ENCODE results near the gene PPP1R9B. TPM values are rescaled to one million over a fixed set of nuclear protein-coding genes. Genes with fewer than 3 reads are reported as not detected.

Gene PPP1R9B
- total RNA-seq, 1 donor from 2014 or later: 16.6 TPM

GRCh38 chr17:50196036-50196435 lies 45.6 kb upstream of the PPP1R9B start:
- no peak for FAIRE-seq

DNA sequence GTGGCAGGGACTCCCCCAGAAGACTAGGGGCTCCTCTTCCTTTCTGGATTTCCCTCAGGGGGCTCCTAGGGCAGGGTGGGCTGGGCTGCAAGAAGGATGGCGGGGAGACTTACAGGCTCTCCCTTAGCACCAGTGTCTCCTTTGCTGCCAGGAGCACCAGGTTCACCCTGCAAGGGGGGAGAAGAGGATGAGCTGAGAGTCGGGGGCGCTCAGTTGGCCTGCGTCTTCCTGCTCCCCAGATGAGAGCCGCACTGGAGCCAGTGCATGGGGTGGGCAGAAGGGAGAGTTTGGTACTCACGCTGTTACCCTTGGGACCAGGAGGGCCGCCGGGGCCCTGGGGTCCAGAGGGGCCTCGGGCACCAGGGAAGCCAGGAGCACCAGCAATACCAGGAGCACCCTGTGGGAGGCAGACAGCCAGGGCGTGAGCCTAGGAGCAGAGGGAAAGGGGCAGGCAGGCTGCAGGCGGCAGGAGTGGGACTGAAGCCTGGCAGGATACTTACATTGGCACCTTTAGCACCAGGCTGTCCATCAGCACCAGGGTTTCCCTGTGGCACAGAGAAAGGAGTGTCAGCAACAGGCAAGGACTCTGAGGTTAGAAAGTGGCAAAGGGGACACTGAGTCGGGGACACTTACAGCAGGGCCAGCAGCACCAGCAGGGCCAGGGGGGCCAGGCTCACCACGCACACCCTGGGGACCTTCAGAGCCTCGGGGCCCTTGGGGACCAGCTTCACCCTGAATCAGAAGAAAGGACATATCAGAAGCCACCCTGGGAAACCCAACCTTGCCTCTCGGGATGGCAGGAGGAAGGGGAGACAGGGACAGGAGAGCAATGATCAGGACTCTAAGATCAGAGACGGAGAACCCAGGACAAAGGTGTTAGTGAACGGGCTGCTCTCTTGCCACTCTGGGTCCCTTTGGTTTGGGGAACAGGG lies 44.7 kb upstream of the PPP1R9B start:
- no peaks in the 10 kb centered on the region for H3K27me3 ChIP-seq (ENCODE audit: control insufficient read depth, insufficient read depth, low read length)
- peaks cover 36% of the 10 kb centered on the region for H3K36me3 ChIP-seq (ENCODE audit: control insufficient read depth, insufficient read depth, low read length)
- no peak for DNase-seq (ENCODE audit: low read depth)
- FAIRE-seq: no peak
- TF ChIP-seq, protein P1, sequence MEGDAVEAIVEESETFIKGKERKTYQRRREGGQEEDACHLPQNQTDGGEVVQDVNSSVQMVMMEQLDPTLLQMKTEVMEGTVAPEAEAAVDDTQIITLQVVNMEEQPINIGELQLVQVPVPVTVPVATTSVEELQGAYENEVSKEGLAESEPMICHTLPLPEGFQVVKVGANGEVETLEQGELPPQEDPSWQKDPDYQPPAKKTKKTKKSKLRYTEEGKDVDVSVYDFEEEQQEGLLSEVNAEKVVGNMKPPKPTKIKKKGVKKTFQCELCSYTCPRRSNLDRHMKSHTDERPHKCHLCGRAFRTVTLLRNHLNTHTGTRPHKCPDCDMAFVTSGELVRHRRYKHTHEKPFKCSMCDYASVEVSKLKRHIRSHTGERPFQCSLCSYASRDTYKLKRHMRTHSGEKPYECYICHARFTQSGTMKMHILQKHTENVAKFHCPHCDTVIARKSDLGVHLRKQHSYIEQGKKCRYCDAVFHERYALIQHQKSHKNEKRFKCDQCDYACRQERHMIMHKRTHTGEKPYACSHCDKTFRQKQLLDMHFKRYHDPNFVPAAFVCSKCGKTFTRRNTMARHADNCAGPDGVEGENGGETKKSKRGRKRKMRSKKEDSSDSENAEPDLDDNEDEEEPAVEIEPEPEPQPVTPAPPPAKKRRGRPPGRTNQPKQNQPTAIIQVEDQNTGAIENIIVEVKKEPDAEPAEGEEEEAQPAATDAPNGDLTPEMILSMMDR (IDR thresholded peaks at IDR 0.05; ENCODE audit: insufficient read depth, low read length, severe bottlenecking): peak; percentile 6
- no peak overlapping the region for H3K4me3 ChIP-seq (ENCODE audit: low read depth, low read length)

More at GRCh38 chr17:50196036-50196435, 45.6 kb upstream of the PPP1R9B start:
- Histone ChIP-seq H3K4me3 (ENCODE audit: low read depth, low read length) (no peak overlapping the region), H3K27me3 (ENCODE audit: control insufficient read depth, insufficient read depth, low read length) (peaks cover under 1% of the 10 kb centered on the region), H3K36me3 (ENCODE audit: control insufficient read depth, insufficient read depth, low read length) (peaks cover 30% of the 10 kb centered on the region)
- DNase-seq (ENCODE audit: low read depth): no peak
- TF ChIP-seq, protein P1 (IDR thresholded peaks at IDR 0.05; ENCODE audit: insufficient read depth, low read length, severe bottlenecking): no peak

GRCh38 chr17:50194140-50194933 lies 43.9 kb upstream of the PPP1R9B start:
- TF ChIP-seq, protein P1 (IDR thresholded peaks at IDR 0.05; ENCODE audit: insufficient read depth, low read length, severe bottlenecking): no peak
- H3K4me3 ChIP-seq (ENCODE audit: low read depth, low read length): no peak overlapping the region
- DNase-seq (ENCODE audit: low read depth) (no peak), FAIRE-seq (no peak)
- peaks cover 37% of the 10 kb centered on the region for H3K36me3 ChIP-seq (ENCODE audit: control insufficient read depth, insufficient read depth, low read length)
- H3K27me3 ChIP-seq (ENCODE audit: control insufficient read depth, insufficient read depth, low read length): no peaks in the 10 kb centered on the region

GRCh38 chr17:50192618-50193291 lies 42.3 kb upstream of the PPP1R9B start:
- H3K27me3 ChIP-seq (ENCODE audit: control insufficient read depth, insufficient read depth, low read length): no peaks in the 10 kb centered on the region

DNA sequence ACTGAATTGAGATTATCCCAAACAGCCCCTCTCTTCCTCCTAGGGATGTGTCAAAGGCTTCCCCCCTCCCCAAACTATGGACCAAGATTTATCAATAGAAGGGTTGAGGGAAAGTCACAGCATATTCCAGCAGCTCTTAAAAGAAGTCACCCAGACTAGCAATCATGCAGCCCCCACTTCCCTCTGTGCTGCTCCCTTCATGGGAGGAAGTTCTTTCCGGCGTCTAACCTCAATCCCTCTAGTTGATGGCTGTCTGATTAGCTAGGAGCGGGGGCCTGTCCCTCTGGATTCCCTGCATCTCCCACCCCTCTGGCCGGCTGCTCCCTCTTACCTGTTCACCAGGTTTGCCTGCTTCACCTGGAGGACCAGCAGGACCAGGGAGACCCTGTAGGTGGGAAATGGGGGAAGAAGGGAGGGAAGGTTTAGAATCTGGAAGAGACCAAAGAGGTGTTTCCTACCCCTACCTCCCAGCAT lies 41.7 kb upstream of the PPP1R9B start:
- TF ChIP-seq, protein P1 (IDR thresholded peaks at IDR 0.05; ENCODE audit: insufficient read depth, low read length, severe bottlenecking): no peak
- no peak overlapping the region for H3K4me3 ChIP-seq (ENCODE audit: low read depth, low read length)
- H3K36me3 ChIP-seq (ENCODE audit: control insufficient read depth, insufficient read depth, low read length): peaks cover 45% of the 10 kb centered on the region
- no peak for FAIRE-seq
- H3K27me3 ChIP-seq (ENCODE audit: control insufficient read depth, insufficient read depth, low read length): no peaks in the 10 kb centered on the region
- no peak for DNase-seq (ENCODE audit: low read depth)

More at GRCh38 chr17:50192618-50193291, 42.3 kb upstream of the PPP1R9B start:
- Histone ChIP-seq H3K4me3 (ENCODE audit: low read depth, low read length) (no peak overlapping the region), H3K36me3 (ENCODE audit: control insufficient read depth, insufficient read depth, low read length) (peaks cover 43% of the 10 kb centered on the region)
- DNase-seq (ENCODE audit: low read depth): no peak
- TF ChIP-seq, protein P1 (IDR thresholded peaks at IDR 0.05; ENCODE audit: insufficient read depth, low read length, severe bottlenecking): no peak
- FAIRE-seq: no peak

Measured in bronchial epithelial cell (primary cell).